HepG2 (cell line): ENCODE data around the gene ENGASE. TPM values are rescaled to one million over a fixed set of nuclear protein-coding genes. Genes with fewer than 3 reads are reported as not detected.

ENCODE experiments used
- ARID4A ChIP-seq: sonication (generic); formaldehyde crosslinking; IDR thresholded peaks from 2 replicates; pipeline ENCODE4 v1.5.0; 2020; ENCODE audit warnings: mild to moderate bottlenecking, missing genetic modification reagents, borderline replicate concordance
- CENPT ChIP-seq: sonication (generic); formaldehyde crosslinking; IDR thresholded peaks from 2 replicates; pipeline ENCODE4 v1.8.0; 2022; ENCODE audit warnings: low read depth, mild to moderate bottlenecking, moderate library complexity, missing genetic modification reagents
- FOXM1 ChIP-seq: sonication (generic); formaldehyde crosslinking; IDR thresholded peaks from 2 replicates; pipeline ENCODE4 v1.5.0; 2020; ENCODE audit warnings: missing genetic modification reagents
- GPN1 ChIP-seq: sonication (generic); formaldehyde crosslinking; IDR thresholded peaks from 2 replicates; pipeline ENCODE4 v1.5.1; 2020; ENCODE audit warnings: missing genetic modification reagents, borderline replicate concordance
- HNRNPL ChIP-seq: fragments of 200-400 bp; formaldehyde crosslinking; IDR thresholded peaks from 2 replicates; pipeline ENCODE4 v1.6.1; 2017; ENCODE audit warnings: mild to moderate bottlenecking, low read depth, low read length
- JUN ChIP-seq: sonication (generic); formaldehyde crosslinking; IDR thresholded peaks from 2 replicates; pipeline ENCODE4 v1.4.0; 2020; ENCODE audit warnings: mild to moderate bottlenecking, missing genetic modification reagents
- NFATC3 ChIP-seq: sonication (generic); formaldehyde crosslinking; IDR thresholded peaks from 2 replicates; pipeline ENCODE4 v1.5.1; 2020; ENCODE audit warnings: mild to moderate bottlenecking, missing genetic modification reagents
- NFE2L2 ChIP-seq: fragments of 150-350 bp; IDR thresholded peaks from 2 replicates; pipeline ENCODE4 v1.6.1; 2014; ENCODE audit warnings: low read length
- PCBP1 ChIP-seq: fragments of 200-400 bp; formaldehyde crosslinking; IDR thresholded peaks from 2 replicates; pipeline ENCODE4 v1.6.1; 2017; ENCODE audit warnings: mild to moderate bottlenecking, low read depth, low read length, borderline replicate concordance
- RBM39 ChIP-seq: fragments of 200-400 bp; formaldehyde crosslinking; IDR thresholded peaks from one replicate; pipeline ENCODE4 v1.6.1; 2018; ENCODE audit warnings: antibody characterized with exemption, mild to moderate bottlenecking, low read depth, low read length; ENCODE audit not compliant: poor library complexity, severe bottlenecking
- REL ChIP-seq: sonication (generic); formaldehyde crosslinking; conservative IDR thresholded peaks from 2 replicates; pipeline ENCODE4 v1.8.0; 2022; ENCODE audit warnings: mild to moderate bottlenecking, missing genetic modification reagents, moderate library complexity
- TAF1 ChIP-seq: sonication (generic); formaldehyde crosslinking; IDR thresholded peaks from 2 replicates; pipeline ENCODE4 v1.4.0; 2020; ENCODE audit warnings: missing genetic modification reagents
- TMF1 ChIP-seq: sonication (generic); formaldehyde crosslinking; IDR thresholded peaks from 2 replicates; pipeline ENCODE4 v1.8.1; 2022; ENCODE audit warnings: low read depth, missing genetic modification reagents
- TOPORS ChIP-seq: sonication (generic); formaldehyde crosslinking; IDR thresholded peaks from 2 replicates; pipeline ENCODE4 v1.8.0; 2023; ENCODE audit warnings: mild to moderate bottlenecking, missing genetic modification reagents
- ZNF253 ChIP-seq: sonication (generic); formaldehyde crosslinking; IDR thresholded peaks from 2 replicates; pipeline ENCODE4 v1.8.0; 2022; ENCODE audit warnings: mild to moderate bottlenecking, missing genetic modification reagents, borderline replicate concordance
- ZNF30 ChIP-seq: sonication (generic); formaldehyde crosslinking; IDR thresholded peaks from 2 replicates; pipeline ENCODE4 v1.5.0; 2020; ENCODE audit warnings: mild to moderate bottlenecking, missing genetic modification reagents
- ZNF546 ChIP-seq: sonication (generic); formaldehyde crosslinking; conservative IDR thresholded peaks from 2 replicates; pipeline ENCODE4 v1.8.1; 2023; ENCODE audit warnings: mild to moderate bottlenecking, missing genetic modification reagents
- ZNF766 ChIP-seq: sonication (generic); formaldehyde crosslinking; IDR thresholded peaks from 2 replicates; pipeline ENCODE4 v1.5.0; 2020; ENCODE audit warnings: missing genetic modification reagents, borderline replicate concordance
- polyA plus RNA-seq, 8 experiments: library from polyadenylated mRNA; depleted of rRNA in 3 of 8; stranded (reverse) in 7 of 8; unstranded in 1 of 8; fragments of >200 nt; fragmentation: Illumina TruSeq in 4 of 8; extraction: Trizol in 4 of 8; gene quantifications; 2 replicates each; pipeline versions ENCODE4 v1.2.1 to v1.2.3, GENCODE V29; 2011 to 2016; ENCODE audit warnings: low read depth in 4 of 8, missing spikeins in 1 of 8, mixed read lengths in 1 of 8; ENCODE audit not compliant: insufficient read depth in 1 of 8
- total RNA-seq, 5 experiments: library from RNA; depleted of rRNA; stranded (reverse); fragments of >200 nt; fragmentation: Illumina TruSeq; extraction: Trizol; gene quantifications; 2 replicates each; pipeline ENCODE4 v1.2.3, GENCODE V29; 2016; ENCODE audit warnings: low read depth in 1 of 5
- TF ChIP-seq, protein P1 (sequence below): sonication (generic); formaldehyde crosslinking; IDR thresholded peaks from 2 replicates; pipeline ENCODE4 v1.5.1; 2020; ENCODE audit warnings: mild to moderate bottlenecking, missing genetic modification reagents, moderate library complexity
- TF ChIP-seq, protein P2 (sequence below): sonication (generic); formaldehyde crosslinking; IDR thresholded peaks from 2 replicates; pipeline ENCODE4 v1.4.0; 2020; ENCODE audit warnings: missing genetic modification reagents, borderline replicate concordance
- TF ChIP-seq, protein P3 (sequence below): sonication (generic); formaldehyde crosslinking; IDR thresholded peaks from 2 replicates; pipeline ENCODE4 v1.8.0; 2022; ENCODE audit warnings: mild to moderate bottlenecking, missing genetic modification reagents; ENCODE audit not compliant: insufficient replicate concordance

The ENGASE gene
- total and polyA plus RNA-seq, 2 of the 13 experiments (the other 11 are each of a cell fraction or from before 2014, with no cell fraction given): 10.6 to 18.1 TPM

- TF ChIP-seq NFE2L2 (no peak), TOPORS (CRISPR knock-in tag) (peak; percentile 58; the same call in 1 of the 2 replicates), REL (no peak), FOXM1 (CRISPR knock-in tag) (no peak), TAF1 (CRISPR knock-in tag) (peak; percentile 84), GPN1 (no peak), JUN (CRISPR knock-in tag) (0 out of 2 replicates have a peak, but pooled peaks have one; percentile 30), ARID4A (peak; percentile 56; the same call in 1 of the 2 replicates), NFATC3 (no peak), PCBP1 (no peak), ZNF253 (CRISPR knock-in tag) (0 out of 2 replicates have a peak, but pooled peaks have one; percentile 43), TMF1 (CRISPR knock-in tag) (0 out of 2 replicates have a peak, but pooled peaks have one; percentile 69), ZNF30 (CRISPR knock-in tag) (no peak), CENPT (peak; percentile 59; the same call in 1 of the 2 replicates), RBM39 (no peak), ZNF766 (no peak), ZNF546 (CRISPR knock-in tag) (no peak; the same call in 1 of the 2 replicates), HNRNPL (no peak)
- TF ChIP-seq, protein P1, sequence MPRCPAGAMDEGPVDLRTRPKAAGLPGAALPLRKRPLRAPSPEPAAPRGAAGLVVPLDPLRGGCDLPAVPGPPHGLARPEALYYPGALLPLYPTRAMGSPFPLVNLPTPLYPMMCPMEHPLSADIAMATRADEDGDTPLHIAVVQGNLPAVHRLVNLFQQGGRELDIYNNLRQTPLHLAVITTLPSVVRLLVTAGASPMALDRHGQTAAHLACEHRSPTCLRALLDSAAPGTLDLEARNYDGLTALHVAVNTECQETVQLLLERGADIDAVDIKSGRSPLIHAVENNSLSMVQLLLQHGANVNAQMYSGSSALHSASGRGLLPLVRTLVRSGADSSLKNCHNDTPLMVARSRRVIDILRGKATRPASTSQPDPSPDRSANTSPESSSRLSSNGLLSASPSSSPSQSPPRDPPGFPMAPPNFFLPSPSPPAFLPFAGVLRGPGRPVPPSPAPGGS (CRISPR knock-in tag): peak; percentile 78; the same call in 1 of the 2 replicates
- TF ChIP-seq, protein P2, sequence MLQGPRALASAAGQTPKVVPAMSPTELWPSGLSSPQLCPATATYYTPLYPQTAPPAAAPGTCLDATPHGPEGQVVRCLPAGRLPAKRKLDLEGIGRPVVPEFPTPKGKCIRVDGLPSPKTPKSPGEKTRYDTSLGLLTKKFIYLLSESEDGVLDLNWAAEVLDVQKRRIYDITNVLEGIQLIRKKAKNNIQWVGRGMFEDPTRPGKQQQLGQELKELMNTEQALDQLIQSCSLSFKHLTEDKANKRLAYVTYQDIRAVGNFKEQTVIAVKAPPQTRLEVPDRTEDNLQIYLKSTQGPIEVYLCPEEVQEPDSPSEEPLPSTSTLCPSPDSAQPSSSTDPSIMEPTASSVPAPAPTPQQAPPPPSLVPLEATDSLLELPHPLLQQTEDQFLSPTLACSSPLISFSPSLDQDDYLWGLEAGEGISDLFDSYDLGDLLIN (CRISPR knock-in tag): no peak
- TF ChIP-seq, protein P3, sequence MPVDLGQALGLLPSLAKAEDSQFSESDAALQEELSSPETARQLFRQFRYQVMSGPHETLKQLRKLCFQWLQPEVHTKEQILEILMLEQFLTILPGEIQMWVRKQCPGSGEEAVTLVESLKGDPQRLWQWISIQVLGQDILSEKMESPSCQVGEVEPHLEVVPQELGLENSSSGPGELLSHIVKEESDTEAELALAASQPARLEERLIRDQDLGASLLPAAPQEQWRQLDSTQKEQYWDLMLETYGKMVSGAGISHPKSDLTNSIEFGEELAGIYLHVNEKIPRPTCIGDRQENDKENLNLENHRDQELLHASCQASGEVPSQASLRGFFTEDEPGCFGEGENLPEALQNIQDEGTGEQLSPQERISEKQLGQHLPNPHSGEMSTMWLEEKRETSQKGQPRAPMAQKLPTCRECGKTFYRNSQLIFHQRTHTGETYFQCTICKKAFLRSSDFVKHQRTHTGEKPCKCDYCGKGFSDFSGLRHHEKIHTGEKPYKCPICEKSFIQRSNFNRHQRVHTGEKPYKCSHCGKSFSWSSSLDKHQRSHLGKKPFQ: no peak
These were observed at the start of gene ENGASE (continued) for GRCh38 chr17:79074649-79075445.
